K562 (cell line): ENCODE data around the gene CCDC70. TPM values are rescaled to one million over a fixed set of nuclear protein-coding genes. Genes with fewer than 3 reads are reported as not detected.

Experiments used
- ETV1 ChIP-seq: fragments of 450-650 bp; conservative IDR thresholded peaks from 2 replicates; pipeline ENCODE4 v1.6.1; 2016; ENCODE audit warnings: missing genetic modification characterization, control low read depth, low read depth, missing compliant biosample characterization
- KLF16 ChIP-seq: IDR thresholded peaks from 2 replicates; pipeline ENCODE4 v1.6.1; 2016; ENCODE audit warnings: antibody characterized with exemption
- MTA3 ChIP-seq: fragments of 450-650 bp; formaldehyde crosslinking; IDR thresholded peaks from 2 replicates; pipeline ENCODE4 v1.6.1; 2017; ENCODE audit warnings: mild to moderate bottlenecking, borderline replicate concordance
- NELFE ChIP-seq: IDR thresholded peaks from 2 replicates; pipeline ENCODE4 v1.6.1; 2011; ENCODE audit warnings: mild to moderate bottlenecking; ENCODE audit not compliant: insufficient read depth, insufficient read length
- polyA plus RNA-seq, 8 experiments: library from polyadenylated mRNA; depleted of rRNA in 4 of 8; stranded (reverse) in 5 of 8; unstranded in 3 of 8; fragments of >200 nt; fragmentation: Nextera tagmentation in 2 of 8; fragmentation: Illumina TruSeq in 1 of 8; extraction: Ambion mirVana in 2 of 8; extraction: Trizol in 1 of 8; gene quantifications; 2 replicates each; pipeline versions ENCODE4 v1.2.1 to v1.2.3, GENCODE V29; 2011 to 2014; ENCODE audit warnings: inconsistent platforms in 1 of 8, missing spikeins in 1 of 8
- total RNA-seq, 7 experiments: library from RNA; depleted of rRNA in 6 of 7; stranded (reverse); fragments of >200 nt in 6 of 7; fragmentation: Illumina TruSeq in 2 of 7; extraction: Trizol in 2 of 7; gene quantifications; 2 replicates each; pipeline versions ENCODE4 v1.2.1 to v1.2.3, GENCODE V29; 2011 to 2021; ENCODE audit warnings: low replicate concordance in 1 of 7
- TF ChIP-seq, protein P1 (sequence below): sonication (generic); formaldehyde crosslinking; IDR thresholded peaks from 2 replicates; pipeline ENCODE4 v1.8.1; 2023; ENCODE audit warnings: mild to moderate bottlenecking, missing genetic modification reagents
- TF ChIP-seq, protein P2 (sequence below): sonication (generic); formaldehyde crosslinking; IDR thresholded peaks from 2 replicates; pipeline ENCODE4 v1.8.0; 2022; ENCODE audit warnings: mild to moderate bottlenecking, missing genetic modification reagents

CCDC70 gene
- total and polyA plus RNA-seq, 9 of the 15 experiments (the other 6 are each of a cell fraction or from before 2014, with no cell fraction given) = not detected

DNA sequence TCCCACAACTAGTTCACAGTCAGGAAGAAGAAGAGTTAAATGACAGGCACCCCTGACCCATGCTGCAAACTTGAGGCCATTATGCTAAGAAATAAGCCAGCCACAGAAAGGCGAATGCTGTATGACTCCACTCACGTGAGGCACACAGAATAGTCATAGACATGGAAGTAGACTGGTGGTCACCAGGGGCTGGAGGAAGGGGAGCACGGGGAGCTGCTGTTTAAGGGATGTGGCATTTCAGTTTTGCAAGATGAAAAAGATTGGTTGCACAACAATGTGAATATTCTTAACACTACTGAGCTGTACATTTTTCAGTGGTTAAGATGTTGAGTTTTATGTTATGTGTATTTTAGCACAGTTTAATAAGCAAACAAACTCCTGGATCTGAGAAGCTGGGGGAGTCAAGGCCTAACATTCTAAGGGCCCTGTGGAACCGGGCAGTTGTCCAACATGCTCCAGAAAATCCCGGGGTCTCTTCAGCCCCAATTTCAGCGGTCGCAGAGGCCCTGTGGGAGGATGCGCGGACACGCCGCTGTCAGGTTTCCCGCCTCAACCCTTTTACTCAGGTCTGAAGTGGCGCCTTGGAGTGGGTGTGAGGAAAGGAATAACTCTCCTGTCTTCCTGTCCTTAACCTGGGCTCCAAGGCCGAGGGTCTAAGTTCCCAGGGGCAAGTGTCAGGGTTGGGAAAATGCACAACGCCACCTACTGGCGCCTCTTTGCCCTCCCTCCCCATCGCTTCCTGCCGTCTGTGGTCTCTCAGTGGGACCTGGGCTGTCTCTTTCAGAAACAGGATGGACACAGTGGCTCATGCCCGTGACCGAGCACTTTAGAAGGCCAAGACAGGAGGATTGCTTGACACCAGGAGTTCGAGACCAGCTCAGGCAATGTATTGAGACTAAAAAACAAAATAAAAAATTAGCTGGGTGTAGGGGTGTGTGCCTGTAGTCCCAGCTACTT lies 12.3 kb upstream of the CCDC70 start (continued):
- TF ChIP-seq, protein P1, sequence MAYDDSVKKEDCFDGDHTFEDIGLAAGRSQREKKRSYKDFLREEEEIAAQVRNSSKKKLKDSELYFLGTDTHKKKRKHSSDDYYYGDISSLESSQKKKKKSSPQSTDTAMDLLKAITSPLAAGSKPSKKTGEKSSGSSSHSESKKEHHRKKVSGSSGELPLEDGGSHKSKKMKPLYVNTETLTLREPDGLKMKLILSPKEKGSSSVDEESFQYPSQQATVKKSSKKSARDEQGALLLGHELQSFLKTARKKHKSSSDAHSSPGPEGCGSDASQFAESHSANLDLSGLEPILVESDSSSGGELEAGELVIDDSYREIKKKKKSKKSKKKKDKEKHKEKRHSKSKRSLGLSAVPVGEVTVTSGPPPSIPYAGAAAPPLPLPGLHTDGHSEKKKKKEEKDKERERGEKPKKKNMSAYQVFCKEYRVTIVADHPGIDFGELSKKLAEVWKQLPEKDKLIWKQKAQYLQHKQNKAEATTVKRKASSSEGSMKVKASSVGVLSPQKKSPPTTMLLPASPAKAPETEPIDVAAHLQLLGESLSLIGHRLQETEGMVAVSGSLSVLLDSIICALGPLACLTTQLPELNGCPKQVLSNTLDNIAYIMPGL = no peak
- TF ChIP-seq, protein P2, sequence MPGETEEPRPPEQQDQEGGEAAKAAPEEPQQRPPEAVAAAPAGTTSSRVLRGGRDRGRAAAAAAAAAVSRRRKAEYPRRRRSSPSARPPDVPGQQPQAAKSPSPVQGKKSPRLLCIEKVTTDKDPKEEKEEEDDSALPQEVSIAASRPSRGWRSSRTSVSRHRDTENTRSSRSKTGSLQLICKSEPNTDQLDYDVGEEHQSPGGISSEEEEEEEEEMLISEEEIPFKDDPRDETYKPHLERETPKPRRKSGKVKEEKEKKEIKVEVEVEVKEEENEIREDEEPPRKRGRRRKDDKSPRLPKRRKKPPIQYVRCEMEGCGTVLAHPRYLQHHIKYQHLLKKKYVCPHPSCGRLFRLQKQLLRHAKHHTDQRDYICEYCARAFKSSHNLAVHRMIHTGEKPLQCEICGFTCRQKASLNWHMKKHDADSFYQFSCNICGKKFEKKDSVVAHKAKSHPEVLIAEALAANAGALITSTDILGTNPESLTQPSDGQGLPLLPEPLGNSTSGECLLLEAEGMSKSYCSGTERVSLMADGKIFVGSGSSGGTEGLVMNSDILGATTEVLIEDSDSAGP (CRISPR knock-in tag) = no peak
- TF ChIP-seq KLF16 (peak; percentile 21; the same call in 1 of the 2 replicates), MTA3 (no peak), NELFE (no peak), ETV1 (tag) (peak; percentile 49; the same call in 1 of the 2 replicates)
